HL-60 (cell line): ENCODE measurements around the gene SLC27A6.

Experiments
- DNase-seq, 2 experiments: peaks; one replicate each; pipeline ENCODE4 v3.0.0-alpha.2; 2010 to 2020; ENCODE audit warnings: low read depth in 1 of 2, low spot score in 1 of 2
- H3K27ac ChIP-seq: fragments of 250-450 bp; sonication (Bioruptor Pico); replicated peaks from 2 replicates; pipeline ENCODE4 v1.5.1; 2020; ENCODE audit warnings: mild to moderate bottlenecking, moderate library complexity
- H3K27me3 ChIP-seq: fragments of 250-450 bp; sonication (Bioruptor Pico); 2 replicates; pipeline ENCODE4 v1.5.1; 2021; ENCODE audit warnings: mild to moderate bottlenecking, moderate library complexity; ENCODE audit not compliant: insufficient read depth, poor library complexity, severe bottlenecking
- H3K4me3 ChIP-seq: replicated peaks from 2 replicates; pipeline ENCODE4 v1.5.1; 2011; ENCODE audit warnings: mild to moderate bottlenecking, control low read depth, low read length; ENCODE audit not compliant: insufficient read depth
- CTCF ChIP-seq: IDR thresholded peaks from one replicate; pipeline ENCODE4 v1.5.1; 2011; ENCODE audit warnings: low read length, control low read depth, inconsistent platforms; ENCODE audit not compliant: insufficient read depth
- GABPA ChIP-seq: IDR thresholded peaks from 2 replicates; pipeline ENCODE4 v1.6.1; 2012; ENCODE audit warnings: low read depth
- POLR2AphosphoS5 ChIP-seq: IDR thresholded peaks from 2 replicates; pipeline ENCODE4 v1.6.1; 2012; ENCODE audit warnings: low read depth
- REST ChIP-seq: IDR thresholded peaks from 2 replicates; pipeline ENCODE4 v1.6.1; 2012; ENCODE audit warnings: low read depth; ENCODE audit not compliant: insufficient replicate concordance
- SPI1 ChIP-seq: IDR thresholded peaks from 2 replicates; pipeline ENCODE4 v1.6.1; 2012; ENCODE audit warnings: low read depth, mild to moderate bottlenecking, borderline replicate concordance

SLC27A6 gene

GRCh38 chr5:129057329-129057728 lies 92.0 kb downstream of the SLC27A6 start:
- no peak overlapping the region for H3K4me3 ChIP-seq
- H3K27me3 ChIP-seq: no peaks in the 10 kb centered on the region
- no peak for DNase-seq
- TF ChIP-seq REST: no peak
- TF ChIP-seq SPI1: no peak
- TF ChIP-seq POLR2AphosphoS5: no peak
- no peak for TF ChIP-seq CTCF
- TF ChIP-seq GABPA: no peak
- H3K27ac ChIP-seq: no peak overlapping the region

GRCh38 chr5:129061849-129062248 lies 96.6 kb downstream of the SLC27A6 start:
- Histone ChIP-seq H3K4me3 (no peak overlapping the region), H3K27me3 (no peaks in the 10 kb centered on the region), H3K27ac (no peak overlapping the region)
- no peak for DNase-seq
- TF ChIP-seq CTCF (no peak), SPI1 (no peak), REST (no peak), GABPA (no peak), POLR2AphosphoS5 (no peak)

GRCh38 chr5:129063483-129064113 lies 98.3 kb downstream of the SLC27A6 start:
- no peak overlapping the region for H3K27ac ChIP-seq
- TF ChIP-seq REST (no peak), POLR2AphosphoS5 (no peak), CTCF (no peak), SPI1 (no peak), GABPA (no peak)
- H3K27me3 ChIP-seq: no peaks in the 10 kb centered on the region
- DNase-seq: no peak
- no peak overlapping the region for H3K4me3 ChIP-seq
